ENCODE data around the gene DCAF15.

DNA sequence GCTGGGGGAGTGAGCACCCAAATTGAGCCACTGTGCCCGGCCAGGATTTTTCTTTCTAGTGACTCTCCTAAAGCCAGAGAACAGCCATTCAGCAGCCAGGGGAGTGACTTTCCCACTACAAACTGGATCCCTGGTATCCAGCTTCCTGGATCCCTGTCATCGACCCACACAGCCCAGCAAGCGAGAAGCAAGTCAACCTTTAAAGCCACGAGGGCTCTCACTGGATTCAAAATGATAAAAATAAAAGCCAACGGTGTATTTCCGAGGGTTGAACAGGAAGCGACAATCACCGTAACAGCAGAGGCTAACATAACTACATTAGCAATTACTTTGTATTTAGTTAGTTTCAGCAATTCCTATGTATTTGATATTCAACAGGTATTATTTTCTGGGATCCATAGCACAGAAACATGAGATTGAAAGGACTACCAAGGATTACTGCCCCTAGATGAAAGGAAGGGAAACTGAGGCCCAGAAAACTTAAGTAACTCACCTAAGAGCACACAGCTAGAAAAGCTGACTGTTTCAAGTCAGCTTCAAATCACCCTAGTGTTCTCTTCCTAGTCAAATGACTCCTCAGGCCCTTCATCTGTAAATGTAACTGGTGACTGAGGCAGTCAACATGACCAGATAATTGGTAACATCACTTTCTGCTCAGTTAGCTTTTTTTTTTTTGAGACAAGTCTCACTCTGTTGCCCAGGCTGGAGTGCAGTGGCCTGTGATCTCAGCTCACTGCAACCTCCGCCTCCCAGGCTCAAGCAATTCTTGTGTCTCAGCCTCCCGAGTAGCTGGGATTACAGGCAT, 51.1 kb downstream of the DCAF15 start:
- TF ChIP-seq, protein P1, sequence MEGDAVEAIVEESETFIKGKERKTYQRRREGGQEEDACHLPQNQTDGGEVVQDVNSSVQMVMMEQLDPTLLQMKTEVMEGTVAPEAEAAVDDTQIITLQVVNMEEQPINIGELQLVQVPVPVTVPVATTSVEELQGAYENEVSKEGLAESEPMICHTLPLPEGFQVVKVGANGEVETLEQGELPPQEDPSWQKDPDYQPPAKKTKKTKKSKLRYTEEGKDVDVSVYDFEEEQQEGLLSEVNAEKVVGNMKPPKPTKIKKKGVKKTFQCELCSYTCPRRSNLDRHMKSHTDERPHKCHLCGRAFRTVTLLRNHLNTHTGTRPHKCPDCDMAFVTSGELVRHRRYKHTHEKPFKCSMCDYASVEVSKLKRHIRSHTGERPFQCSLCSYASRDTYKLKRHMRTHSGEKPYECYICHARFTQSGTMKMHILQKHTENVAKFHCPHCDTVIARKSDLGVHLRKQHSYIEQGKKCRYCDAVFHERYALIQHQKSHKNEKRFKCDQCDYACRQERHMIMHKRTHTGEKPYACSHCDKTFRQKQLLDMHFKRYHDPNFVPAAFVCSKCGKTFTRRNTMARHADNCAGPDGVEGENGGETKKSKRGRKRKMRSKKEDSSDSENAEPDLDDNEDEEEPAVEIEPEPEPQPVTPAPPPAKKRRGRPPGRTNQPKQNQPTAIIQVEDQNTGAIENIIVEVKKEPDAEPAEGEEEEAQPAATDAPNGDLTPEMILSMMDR (IDR thresholded peaks at IDR 0.05): no peak
- no peak for TF ChIP-seq POLR2A (IDR thresholded peaks at IDR 0.05)
- no peak for TF ChIP-seq POLR2AphosphoS5 (IDR thresholded peaks at IDR 0.05; ENCODE audit: insufficient read depth in 1 of 2, low read depth in 1 of 2)
